NB4 (cell line): Measurements from ENCODE around the gene PPFIA4.

Experiments used
- DNase-seq: peaks from one replicate; pipeline ENCODE4 v3.0.0; 2010; ENCODE audit warnings: low read depth
- H3K4me3 ChIP-seq: one replicate; pipeline ENCODE4 v1.5.1; 2011; ENCODE audit warnings: mild to moderate bottlenecking, low read depth, low read length, moderate library complexity
- MYC ChIP-seq: IDR thresholded peaks from 2 replicates; pipeline ENCODE4 v1.6.1; 2011; ENCODE audit warnings: low read depth, low read length
- POLR2A ChIP-seq: IDR thresholded peaks from 2 replicates; pipeline ENCODE4 v1.6.1; 2011; ENCODE audit warnings: mild to moderate bottlenecking; ENCODE audit not compliant: insufficient read length; ENCODE audit errors: extremely low read depth
- TF ChIP-seq, protein P1 (sequence below): IDR thresholded peaks from 2 replicates; pipeline ENCODE4 v1.6.1; 2011; ENCODE audit warnings: low read depth, low read length
- TF ChIP-seq, protein P2 (sequence below): IDR thresholded peaks from one replicate; pipeline ENCODE4 v1.5.1; 2012; ENCODE audit warnings: low read depth, low read length

Gene PPFIA4

DNA sequence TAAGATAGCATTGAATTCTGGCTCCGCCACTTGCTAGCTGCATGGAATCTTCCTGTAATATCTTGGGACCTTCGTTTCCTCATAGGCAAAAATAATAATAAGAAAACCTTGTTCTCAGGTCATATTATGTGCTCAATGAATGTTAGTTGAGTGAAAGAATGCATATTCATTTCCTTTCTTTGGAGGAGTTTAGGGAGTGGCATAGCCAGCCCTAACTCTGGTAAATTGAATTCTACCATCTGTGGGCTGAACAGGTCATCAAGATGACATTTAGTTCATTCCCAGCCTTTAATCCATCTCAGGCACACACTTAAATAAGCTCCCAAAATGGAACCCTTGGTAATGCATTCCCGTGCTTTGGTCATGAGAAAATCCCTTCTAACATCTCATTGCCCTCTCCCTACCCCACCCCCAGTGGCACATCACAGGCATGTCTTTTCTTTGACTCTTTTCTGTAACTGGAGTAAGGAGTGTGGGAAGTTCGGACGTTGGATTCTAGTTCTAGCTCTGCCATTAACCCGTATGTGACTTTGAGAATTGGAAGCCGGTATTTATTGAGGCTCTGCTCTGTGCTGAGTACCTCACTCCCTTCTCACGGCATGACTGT is 72.7 kb downstream of the PPFIA4 start:
- TF ChIP-seq POLR2A, result no peak
- TF ChIP-seq, protein P1, sequence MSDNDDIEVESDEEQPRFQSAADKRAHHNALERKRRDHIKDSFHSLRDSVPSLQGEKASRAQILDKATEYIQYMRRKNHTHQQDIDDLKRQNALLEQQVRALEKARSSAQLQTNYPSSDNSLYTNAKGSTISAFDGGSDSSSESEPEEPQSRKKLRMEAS, result no peak
- no peak overlapping the region for H3K4me3 ChIP-seq
- DNase-seq, result no peak

DNA sequence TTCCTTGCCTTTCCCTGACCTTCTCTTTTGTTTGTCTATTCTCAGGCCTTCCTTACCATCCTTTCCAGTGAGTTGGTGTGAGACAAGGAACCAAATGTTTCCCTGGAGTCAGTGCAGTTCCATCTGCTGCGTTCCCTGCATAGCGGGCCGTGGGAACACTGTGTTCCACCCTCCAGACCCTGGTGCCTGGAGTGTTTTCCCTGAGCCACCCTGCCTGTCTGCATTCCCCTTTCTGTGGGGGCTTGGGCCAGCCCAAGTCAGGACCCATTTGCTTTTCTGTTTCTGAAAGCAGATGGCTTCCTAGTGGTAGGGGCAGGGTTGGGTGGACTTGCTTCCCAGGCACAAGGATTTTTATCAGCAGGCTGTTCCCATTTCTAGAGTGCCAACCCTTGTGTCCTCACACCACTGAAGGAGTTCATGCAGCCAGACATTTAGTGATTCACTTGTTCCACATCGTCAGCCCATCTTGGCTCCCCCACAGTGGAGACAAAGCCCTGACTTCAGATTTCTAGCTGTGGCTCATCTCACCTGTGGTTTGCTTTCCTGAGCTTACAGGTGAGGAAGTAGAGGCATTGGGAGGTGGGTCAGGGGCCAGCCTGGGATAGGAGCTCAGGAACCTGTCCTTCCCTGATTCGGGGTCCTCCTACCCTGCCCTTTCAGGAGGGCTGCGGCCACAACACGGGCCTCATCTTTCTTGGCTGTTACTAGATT is 73.7 kb downstream of the PPFIA4 start:
- no peak for DNase-seq
- TF ChIP-seq, protein P1, result no peak
- TF ChIP-seq, protein P2, sequence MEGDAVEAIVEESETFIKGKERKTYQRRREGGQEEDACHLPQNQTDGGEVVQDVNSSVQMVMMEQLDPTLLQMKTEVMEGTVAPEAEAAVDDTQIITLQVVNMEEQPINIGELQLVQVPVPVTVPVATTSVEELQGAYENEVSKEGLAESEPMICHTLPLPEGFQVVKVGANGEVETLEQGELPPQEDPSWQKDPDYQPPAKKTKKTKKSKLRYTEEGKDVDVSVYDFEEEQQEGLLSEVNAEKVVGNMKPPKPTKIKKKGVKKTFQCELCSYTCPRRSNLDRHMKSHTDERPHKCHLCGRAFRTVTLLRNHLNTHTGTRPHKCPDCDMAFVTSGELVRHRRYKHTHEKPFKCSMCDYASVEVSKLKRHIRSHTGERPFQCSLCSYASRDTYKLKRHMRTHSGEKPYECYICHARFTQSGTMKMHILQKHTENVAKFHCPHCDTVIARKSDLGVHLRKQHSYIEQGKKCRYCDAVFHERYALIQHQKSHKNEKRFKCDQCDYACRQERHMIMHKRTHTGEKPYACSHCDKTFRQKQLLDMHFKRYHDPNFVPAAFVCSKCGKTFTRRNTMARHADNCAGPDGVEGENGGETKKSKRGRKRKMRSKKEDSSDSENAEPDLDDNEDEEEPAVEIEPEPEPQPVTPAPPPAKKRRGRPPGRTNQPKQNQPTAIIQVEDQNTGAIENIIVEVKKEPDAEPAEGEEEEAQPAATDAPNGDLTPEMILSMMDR, result no peak
- no peak for TF ChIP-seq MYC
- no peak for TF ChIP-seq POLR2A
- no peak overlapping the region for H3K4me3 ChIP-seq

DNA sequence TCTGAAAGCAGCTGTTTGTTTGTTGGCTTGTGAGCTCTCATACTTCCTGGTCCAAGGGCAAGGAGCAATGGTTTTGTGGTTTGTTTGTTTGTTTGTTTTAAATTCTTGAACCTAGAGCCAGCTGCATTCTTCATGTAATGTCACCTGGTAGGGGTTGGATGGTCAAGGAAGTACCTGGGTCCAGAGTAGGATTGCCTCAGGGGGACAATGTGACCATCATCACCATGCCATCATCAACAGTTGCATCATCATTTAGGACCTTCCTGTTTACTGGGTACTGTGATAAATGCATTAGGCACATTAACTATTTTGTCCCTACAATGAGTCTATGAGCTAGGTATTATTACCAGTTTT is 74.2 kb downstream of the PPFIA4 start:
- TF ChIP-seq POLR2A, result no peak
- TF ChIP-seq, protein P1, result no peak
- no peak for TF ChIP-seq MYC
- TF ChIP-seq, protein P2, result no peak
- no peak overlapping the region for H3K4me3 ChIP-seq
- no peak for DNase-seq

DNA sequence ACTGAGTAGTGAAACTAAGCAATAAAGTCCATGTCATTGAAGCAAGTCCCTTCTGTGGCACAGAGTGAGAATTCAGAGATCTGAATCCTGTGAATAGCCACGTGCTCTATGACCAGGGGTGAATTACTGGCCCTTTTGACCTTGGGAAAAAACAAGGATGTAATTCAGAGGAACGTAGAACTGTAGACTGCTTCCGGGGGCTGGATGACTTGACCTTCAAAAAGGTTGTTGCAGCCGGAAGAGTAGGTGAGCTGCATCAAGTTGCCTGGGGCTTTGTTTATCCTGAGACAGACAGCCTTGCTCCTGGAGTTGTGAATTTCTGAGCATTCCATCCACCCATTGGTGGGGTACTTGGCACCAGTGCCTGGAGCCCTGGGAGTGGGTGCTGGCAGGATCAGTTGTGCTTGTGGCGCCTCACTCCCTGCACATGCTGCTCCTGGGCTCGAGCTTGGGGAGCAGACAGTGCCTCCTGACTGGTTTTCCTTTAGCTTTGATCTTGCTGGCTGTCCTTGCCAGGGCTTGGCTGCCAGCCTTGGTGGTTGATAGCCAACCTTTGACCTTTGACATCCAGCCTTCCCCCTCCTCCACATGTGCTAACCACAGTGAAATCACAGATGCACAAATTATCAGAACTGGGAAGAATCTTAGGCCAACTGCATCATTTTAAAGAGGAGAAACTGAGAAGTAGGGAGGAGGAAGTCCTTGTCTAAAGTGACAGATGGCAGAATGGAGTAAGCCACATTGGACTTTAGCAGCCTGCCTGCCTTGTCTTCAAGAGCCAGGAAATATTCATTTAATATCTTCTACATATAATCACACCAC is 75.7 kb downstream of the PPFIA4 start:
- H3K4me3 ChIP-seq, result no peak overlapping the region
- TF ChIP-seq, protein P2, result no peak
- no peak for TF ChIP-seq MYC
- TF ChIP-seq, protein P1, result no peak
- no peak for TF ChIP-seq POLR2A
- no peak for DNase-seq

DNA sequence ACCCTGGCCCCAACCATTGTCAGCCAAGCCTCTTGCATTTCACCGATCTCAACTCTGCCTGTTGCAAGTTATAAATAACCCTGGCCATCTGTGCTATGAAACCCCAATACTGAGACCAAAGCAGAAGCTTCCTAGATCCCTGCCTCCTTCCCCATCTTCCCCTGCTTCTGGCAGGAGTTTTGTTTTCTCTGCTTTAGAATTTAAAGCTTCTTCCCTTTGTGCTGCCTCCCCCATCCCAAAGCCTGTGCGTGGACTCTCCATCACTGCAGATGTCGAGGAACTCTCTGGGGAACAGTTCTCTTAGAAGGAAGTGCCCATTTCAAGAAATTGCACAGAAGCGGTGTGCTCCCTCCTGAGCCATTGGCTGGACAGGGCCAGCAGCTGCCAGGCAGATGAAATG is 76.9 kb downstream of the PPFIA4 start:
- no peak for DNase-seq
- TF ChIP-seq MYC (no peak), POLR2A (no peak)
- TF ChIP-seq, protein P2, result no peak
- TF ChIP-seq, protein P1, result no peak
- H3K4me3 ChIP-seq, result no peak overlapping the region

DNA sequence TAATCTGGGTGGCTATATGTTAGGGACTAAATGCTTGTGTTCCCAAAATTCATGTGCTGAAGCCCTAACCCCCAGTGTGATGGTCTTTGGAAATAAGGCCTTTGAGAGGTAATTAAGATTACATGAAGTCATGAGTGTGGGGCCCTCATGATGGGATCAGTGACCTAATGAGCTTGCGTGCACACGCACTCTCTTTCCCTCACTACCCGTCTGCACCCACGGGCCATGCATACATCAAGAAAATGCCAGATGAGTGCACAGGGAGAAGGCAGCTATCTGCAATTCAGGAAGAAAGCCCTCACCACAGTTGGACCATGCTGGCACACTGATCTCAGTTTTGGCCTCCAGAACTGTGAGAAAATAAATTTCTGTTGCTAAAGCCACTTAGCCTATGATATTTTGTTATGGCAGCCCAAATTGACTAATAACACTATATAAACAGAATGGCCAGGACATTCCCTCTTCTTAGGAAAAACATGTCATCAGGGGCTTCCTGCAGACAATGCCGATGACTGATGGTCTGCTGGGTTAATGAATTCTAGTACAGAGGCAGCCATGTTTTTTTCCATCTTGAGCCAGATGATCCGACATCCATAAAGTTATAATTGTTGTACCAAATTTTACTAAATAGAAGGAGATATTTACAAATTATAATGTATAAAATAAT is 77.7 kb downstream of the PPFIA4 start:
- no peak overlapping the region for H3K4me3 ChIP-seq
- no peak for TF ChIP-seq MYC
- no peak for TF ChIP-seq POLR2A
- TF ChIP-seq, protein P1, result no peak
- TF ChIP-seq, protein P2, result no peak
- DNase-seq, result no peak
